EL (cell line): Measurements from ENCODE around the gene MOB2.

Source experiments
- DNase-seq: peaks from one replicate; pipeline ENCODE4 v3.0.0-alpha.2; 2016

MOB2 gene

DNA sequence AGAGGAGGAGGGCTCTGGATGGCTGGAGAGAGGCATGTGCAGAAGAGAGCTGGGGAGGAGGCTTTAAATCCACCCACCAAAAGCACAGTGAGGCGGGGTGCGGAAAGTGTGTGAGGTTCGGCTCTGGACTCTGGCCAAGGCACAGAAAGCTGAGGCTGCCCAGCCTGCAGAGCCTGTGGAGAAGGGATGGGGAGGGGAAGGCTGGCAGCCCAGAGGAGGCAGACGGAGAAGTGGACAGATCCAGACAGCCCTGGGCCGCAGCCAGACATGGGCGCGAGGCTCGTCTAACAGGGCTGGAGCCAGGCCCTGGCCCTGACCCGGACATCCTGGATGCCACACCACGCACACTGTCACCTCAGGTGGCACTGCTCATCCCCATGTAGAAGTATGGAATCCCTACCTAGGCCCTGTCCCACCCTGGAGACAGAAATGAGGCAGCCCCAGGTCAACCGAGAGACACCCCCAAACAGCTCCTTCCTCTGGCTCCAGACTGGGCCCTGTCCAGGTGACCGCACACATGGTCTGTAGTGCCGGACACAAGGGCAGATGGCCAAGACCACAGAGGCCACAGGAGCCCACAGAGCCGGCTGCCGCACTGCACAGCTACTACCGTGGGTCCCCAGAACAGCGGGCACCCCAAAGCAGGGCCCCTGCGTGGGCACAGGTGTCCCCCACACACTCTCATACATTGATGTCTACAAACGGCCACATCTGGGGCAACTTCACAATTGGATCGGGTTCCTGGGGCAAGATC lies 16.6 kb upstream of the MOB2 start:
- DNase-seq: no peak

DNA sequence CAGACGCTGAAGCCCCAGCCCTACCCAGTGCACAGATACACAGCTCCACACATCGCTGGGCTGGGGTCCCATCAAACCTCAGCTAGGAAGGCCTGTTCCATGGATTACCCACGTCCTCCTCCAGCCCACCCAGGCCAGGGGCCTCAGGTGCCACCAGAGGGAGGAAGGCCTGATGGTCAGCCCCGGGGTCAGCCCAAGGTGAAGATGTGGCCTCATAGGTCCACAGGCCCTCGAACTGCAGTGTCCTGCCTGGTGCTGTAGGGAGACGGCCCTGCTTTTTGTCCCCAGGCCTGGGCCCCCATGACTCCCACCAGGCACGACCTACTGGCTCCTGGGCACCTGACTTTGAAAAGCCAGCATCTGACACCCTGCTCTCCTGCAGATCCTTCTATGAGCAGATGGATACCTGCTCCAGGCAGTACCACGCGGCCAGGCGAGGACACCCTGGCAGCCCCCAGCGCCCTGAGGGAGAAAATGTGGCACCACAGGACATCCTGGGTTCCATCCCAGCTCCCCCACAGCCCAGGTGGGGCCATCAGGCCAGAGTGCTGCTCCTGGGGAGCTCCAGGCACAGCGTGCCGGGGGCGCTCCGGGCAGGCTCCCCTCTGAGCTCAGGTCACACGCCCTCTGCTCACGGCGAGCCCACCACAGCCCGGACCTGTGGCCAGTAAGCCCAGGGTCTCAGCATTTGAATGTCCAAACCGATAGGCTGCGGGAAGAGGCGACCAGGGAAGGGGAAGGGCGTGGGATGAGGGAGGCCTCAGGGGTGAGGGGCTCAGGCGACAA lies 15.8 kb upstream of the MOB2 start:
- no peak for DNase-seq

DNA sequence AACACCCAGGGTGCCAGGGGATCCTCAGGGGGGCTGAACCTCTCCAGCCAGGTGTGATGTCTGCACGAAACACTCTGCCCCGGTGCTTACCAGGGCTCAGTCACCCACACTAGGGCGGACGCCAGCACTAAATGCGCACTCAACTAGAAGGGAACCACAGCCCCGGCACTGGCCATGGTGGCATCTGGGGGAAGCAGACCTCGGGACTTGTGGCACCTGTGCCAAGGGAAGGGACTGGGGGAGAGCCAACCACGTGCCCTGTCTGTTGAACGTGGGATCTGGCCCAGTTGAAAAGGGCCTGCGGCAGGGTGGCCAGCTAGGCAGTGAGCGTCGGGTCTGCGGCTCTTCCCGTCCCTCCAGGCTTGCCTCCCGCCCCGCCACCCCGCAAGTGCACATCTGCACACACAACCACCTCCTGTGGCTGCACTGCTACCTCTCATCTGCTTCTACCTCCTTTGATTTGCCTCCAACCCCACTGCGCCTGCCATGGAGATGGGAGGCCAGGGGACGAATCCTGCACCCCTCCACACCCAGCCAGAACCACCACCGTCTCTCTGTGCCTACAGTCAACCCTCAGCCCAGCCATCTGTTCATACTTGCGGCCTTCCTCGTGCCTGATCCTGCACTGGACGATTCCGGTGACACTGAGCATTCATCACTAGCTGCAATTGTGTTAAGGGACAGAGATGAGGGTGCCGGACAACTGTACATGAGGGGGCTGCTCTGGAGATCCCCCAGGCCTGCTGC lies 15.0 kb upstream of the MOB2 start:
- no peak for DNase-seq

DNA sequence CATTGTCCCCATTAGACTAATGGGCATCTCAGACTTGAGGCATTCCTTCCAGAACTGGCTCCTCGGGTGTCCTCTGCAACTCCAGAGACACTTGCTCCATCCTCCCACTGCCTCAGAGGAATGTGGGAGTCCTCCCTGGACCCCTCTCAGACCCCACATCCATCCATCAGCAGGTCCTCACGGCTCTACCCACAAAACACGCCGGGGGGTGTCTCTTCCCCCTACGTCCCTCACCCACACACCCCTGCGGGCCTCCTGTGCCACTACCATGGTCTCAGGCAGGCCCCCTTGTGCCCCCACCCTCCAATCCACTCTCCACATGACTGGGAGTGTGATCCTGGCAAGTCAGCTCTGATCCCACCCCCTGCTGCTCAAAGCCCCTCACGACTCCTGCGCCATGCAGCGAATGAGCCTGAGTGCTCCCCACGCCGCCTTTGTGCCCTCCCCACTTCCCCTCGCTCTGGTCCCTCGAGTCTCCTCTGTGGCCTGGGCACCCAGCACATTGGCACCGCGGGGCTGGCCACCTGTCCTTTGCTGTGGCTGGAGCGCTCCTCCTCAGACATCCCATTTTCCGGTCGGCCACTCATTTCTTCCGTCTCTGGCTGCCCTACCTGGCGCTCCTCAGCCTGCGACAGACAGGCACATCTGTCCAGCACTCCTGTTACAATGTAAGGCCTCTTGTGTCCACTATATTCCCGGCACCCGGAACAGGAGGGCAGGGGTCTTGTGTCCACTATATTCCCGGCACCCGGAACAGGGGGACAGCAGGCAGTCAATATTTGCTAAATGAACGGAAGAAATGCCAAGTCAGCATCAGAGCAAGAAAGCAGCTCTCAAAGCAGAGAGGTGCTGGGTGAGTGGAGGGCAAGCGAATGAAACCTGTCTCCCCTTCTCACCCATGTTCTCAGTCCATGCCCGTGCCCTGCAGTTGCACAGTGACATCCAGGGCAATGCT lies 14.2 kb upstream of the MOB2 start:
- DNase-seq: no peak

DNA sequence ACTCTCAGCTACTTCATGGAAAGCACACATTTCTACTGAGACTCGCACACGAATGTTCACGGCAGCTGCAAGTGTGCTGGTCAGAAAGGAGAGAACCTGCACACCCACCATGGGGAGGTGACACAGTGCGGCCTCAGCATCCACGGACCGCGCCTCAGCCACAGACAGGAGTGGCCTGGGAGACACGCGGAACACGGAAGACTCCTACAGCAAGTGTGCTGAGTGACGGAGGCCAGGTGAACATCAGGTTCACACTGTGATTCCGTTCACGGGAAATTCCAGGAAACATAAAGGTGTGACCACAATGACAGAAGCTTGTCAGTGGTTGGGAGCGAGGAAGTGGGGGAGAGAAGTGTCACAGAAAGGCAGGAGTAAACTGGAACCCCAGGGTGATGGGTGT lies 13.3 kb upstream of the MOB2 start:
- DNase-seq: no peak

DNA sequence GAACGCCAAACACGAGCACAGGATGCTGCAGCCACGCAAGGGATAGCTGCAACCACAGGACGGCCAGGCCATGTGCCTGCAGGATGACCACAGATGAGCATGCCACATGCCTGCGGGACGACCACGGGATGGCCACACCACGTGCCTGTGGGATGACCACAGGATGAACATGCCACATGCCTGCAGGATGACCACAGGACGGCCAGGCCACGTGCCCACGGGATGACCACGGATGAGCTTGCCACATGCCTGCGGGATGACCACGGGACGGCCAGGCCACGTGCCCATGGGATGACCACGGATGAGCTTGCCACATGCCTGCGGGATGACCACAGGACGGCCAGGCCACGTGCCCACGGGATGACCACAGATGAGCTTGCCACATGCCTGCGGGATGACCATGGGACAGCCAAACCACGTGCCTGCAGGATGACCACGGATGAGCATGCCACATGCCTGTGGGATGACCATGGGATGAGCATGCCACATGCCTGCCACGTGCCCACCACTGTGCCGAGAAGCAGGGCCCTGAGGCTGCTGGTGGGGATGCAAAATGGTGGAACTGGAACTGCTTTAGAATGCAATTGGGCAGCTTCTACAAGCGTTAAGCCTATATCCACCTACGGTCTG lies 12.8 kb upstream of the MOB2 start:
- no peak for DNase-seq

DNA sequence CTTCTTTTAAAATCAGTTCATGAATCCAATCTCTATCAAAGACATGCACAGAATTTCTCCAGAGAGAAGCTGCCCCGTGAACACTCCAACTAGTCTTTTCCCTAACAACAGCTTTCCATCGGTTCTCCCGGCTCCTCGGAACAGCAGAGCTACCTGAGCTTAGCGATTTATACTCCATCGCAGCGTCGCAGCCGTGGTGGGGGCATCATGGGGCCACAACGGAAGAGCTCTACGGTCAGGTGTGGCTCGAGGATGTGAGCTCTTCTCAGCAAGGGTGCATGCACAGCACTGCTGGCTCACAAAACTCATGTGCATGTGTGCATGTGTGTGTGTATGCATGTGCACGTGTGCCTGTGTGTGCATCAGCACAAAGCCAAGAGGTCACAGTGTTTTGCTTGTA lies 11.7 kb upstream of the MOB2 start:
- DNase-seq: no peak

DNA sequence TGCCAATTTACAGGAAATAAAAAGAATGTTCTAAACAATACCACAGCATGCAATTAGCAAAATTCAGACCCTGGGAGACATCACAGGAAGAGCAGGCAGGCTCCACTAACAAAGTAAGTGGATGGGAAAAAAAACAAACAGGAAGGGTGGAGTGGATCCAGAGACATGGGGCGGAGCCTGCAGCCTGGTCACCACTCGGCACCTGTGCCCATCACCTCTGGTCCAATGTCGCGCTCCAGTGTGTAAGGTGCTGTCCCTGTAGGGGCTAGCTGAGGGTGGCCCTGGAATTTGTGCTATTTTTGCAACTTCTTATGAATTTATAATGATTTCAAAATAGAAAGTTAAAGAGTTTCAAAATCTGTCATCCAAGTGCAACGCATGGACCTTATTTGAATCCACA lies 11.0 kb upstream of the MOB2 start:
- DNase-seq: no peak

DNA sequence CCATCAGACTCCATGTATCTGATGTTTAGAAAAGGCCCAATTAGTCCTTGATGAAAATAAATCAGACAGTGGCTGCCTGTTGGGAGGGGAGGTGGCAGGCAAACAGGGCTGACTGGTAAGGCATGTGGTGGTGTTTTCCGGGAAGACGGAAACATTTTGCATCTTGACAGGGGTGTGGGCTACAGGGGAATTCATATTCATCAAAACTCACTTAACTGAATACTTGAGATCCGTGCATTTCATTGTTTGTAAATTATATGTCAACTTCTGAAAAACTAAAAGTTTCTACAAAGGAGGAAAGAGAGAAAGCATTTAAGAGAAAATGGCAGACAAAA lies 10.1 kb upstream of the MOB2 start:
- DNase-seq: no peak

DNA sequence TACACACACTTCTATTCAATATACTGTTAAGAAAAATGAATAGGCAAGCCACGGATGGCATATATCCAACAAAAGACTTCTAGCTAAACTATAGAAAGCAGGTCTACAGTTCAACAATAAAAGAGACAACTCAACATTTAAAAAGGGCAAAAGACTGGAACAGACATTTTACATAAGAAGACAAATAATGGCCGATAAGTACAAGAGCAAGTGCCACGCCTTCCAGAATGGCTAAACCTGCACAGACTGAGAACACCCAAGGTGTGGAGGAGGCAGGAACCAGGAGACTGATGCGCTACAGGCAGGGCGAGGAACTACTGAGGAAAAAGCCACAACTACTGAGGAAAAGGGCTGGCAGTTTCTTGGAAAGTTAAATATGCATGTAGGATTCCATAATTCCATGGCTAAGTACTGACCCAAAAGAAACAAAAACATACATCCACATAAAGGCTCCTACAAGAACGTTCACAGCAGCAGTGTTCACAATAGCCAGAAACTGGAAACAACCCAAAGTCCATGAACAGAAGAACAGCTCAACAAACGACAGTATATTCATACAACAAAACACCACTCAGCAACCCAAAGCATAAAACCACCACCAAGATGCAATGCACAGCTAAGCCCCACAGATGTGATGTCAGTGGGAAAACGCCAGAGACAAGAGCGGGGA lies 9.6 kb upstream of the MOB2 start:
- DNase-seq: no peak

DNA sequence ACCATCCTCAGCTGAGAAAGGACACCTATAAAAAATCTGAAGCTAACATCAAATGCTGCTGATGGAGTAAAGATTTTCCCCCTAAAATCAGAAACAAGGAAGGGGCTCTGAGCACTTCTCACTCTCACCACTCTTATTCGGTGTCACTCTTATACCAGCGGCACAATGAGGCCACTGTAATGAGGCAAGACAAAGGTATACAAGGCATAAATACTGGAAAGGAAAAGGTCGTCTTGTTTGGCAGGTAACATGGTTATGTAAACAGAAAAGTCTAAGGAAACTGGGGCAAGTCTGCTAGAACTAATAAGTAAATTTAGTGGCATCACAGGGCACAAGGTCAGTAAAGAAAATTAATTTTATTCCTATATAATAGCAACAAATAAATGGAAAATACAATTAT lies 8.1 kb upstream of the MOB2 start:
- no peak for DNase-seq

DNA sequence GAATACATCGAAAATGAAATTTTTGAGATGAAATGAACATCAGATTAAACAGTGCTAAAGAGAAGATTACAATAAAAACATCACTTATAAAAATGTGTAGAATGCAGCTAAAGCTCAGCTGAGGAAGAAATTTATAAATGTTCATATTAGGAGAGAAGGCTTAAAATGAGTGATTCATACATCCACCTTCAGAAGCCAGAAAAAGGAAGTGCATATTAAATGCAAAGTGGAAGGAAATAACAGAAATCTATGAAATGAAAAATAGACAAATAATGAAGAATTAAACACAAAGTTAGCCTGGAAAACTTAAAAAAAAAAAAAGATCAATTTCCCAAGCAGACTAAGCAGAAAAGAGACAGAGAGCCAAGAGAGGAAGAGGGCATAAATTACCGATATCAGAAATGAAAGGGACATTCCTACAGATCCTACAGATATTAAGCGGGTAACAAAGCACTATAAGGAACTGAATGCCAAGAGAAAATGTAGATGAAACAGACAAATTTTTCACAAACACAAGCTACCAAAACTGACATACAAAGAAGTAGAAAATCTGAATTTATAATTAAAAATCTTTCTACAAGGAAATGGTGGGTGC lies 7.2 kb upstream of the MOB2 start:
- no peak for DNase-seq

DNA sequence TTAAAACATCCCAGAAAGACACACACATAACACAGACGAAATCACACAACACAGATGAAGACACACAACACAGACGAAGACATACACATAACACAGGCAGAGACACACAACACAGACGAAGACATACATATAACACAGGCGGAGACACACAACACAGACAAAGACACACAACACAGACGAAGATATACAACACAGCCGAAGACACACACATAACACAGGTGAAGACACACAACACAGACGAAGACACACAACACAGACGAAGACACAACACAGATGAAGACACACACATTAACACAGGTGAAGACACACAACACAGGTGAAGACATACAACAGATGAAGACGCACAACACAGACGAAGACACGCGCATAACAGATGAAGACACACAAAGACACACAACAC lies 4.8 kb upstream of the MOB2 start:
- DNase-seq: no peak

DNA sequence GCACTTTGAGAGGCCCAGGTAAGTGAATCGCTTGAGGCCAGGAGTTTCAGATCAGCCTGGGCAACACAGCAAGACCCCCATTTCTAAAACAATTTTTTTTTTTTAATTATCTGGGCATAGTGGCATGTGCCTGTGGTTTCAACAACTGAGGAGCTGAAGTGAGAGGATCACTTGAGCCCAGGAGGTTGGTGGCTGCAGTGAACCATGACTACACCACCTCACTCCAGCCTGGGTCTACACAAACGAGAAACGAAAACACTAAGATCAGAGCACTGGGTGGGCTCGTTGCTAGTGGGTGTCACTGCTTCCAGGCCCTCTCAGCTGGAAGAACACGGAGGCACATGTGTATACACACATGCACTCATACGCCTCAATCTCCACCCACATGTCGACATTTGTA lies 4.1 kb upstream of the MOB2 start:
- no peak for DNase-seq

DNA sequence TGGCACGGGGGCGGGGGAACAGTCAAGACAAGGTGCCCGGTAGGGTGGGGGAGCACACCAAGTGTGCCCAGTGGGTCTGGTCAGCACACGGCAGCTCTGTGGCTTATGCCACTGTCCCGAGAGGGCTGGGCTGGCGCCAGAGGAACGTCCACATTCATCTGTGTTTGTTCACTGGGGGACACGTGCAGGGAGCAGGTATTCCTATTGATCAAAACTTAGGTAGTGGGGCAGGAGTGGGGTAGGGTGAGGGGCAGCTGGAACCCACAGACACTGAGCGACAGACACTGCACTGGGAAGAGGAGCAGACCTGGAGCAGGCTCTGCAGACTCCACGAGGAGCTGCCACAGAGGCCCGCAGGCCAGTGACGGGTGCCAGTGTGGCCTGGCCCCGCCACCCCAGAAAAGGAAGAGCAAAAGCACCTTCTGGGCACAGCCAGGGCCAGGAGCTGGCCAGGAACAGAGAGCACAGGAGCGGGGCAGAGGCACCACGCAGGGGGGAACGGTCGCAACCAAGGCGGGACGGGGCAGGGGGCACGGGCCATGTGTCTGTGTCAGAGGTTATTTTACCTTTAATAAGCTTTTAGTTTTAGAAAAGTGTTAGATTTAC lies 2.1 kb upstream of the MOB2 start:
- no peak for DNase-seq

DNA sequence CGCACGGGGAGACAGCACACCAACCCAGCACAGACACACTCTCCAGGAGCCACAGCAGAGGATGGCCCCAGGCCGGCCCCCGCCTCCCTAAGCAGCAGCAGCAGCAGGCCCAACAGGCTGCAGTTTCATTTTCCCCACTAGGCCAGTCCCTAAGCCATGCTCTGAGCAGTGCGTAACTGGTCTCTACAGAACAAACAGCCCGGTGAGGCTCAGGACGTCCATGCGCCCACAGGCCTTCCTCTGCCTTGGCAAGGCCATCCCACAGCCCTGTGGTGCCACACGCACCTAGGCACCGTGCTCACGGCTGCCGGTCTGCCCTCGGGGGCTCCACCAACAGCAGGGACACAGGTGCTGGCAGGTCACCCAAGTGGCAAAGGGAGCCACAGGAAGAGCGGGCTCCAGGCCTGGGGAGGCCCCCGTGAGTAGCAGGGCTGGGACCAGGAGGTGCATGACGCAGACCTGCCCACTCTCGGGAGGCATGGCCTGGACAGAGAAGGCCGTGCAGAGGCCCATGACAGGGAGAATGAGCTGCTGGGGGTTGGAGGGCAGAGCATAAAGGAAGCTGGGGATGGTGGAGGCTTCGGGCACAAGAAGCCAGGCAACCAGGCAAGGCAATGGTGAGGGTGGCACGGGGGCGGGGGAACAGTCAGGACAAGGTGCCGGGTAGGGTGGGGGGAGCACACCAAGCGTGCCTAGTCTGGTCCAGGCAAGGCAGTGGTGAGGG lies 1.4 kb upstream of the MOB2 start:
- DNase-seq: no peak

DNA sequence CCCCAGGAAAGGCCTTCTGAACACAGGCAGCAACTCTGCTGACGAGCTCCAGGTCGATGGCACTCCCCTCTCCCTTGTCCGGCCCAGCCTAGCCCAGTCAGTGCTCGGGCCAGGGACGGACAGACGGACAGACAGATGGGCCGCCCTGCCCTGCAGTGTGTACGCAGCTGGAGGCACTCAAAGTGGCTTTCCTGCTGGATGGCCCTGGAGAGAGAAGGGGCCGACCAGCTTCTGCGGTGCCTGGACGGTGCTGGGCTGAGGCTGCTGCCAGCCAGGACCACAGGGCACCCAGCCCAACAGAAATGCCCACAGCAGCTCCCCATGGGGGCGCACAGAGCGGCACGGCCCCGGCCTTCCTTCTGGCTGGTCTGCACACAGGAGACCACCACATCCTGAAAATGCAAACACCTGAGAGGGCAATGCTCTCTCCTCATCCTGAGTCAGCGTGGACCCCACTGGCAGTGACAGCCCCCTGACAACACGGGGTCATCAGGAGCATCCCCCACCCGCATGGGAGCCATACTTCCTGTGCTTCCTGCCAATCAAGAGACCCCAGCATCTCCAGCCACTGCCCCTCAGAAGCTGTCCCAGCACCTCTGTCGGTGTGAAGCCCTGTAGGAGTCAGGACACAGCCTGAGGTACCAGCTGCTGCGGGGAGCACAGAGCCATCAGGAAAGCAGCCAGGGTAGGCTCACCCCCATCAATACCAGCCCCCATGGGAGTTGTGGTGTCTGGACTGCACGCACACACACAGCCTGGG lies 692 bp upstream of the MOB2 start:
- no peak for DNase-seq

DNA sequence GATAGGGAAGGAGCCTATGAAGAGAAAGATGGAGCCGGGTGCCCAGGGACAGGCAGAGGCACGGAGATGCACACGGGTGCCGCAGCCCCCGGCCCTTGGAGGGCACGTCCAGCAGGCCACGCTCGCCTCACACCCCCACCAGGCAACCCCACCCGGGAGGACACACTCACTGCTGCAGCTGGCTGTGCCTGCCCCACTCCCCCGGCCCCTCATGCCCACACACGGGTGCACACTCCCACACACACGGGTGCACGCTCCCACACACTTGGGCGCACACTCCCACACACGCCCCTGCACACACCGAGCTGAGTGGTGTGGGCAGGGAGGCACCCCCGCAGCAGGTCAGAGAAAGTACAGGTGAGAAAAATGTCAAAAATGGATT lies 1.1 kb downstream of the MOB2 start:
- DNase-seq: no peak

DNA sequence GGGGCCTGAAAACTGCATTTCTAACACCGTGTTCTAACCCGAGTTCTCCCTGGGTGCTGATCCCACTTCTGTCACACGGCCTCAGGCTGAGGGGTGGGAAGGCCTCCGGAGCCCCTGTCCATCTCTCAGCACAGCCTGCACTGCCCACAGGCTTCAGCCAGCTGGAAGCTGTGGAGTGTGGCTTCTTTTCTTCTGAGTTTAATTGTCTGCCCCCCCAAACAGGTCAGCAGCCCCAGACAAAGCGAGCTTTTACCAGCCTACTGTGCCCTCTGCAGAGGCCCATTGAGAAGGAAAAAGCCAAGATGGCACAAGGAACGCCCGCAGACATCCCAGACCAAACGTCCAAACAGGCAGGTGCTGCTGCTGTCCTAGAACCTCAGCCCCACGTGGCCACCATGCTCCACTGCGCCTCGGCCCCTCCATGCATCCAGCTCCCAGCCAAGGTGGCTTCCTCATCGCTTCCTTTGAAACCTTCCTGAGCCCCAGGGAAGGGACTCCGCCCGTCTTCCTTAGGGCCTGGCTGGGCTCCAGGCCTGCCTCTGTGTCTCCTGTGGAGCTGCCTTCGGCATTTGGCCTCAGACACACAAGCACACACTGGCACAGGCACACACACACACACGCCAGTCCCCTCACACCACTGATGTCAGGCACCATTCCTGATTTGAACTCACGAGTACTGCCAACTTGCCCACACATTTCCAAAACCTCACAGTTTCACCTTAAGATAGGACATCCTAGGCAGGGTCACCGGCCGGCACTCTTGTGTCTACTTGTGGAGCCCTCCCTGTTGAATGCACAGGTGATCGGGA lies 1.7 kb downstream of the MOB2 start:
- no peak for DNase-seq
